GM23338 (cell line): ENCODE measurements around the gene SLC35D1.

ENCODE experiments used
- EZH2 ChIP-seq: fragments of 200-600 bp; sonication (generic); IDR thresholded peaks from one replicate; pipeline ENCODE4 v1.8.0; 2017; ENCODE audit warnings: antibody characterized with exemption, mild to moderate bottlenecking, low read depth; ENCODE audit not compliant: unreplicated experiment
- EZH2phosphoT487 ChIP-seq: fragments of 200-600 bp; sonication (generic); IDR thresholded peaks from one replicate; pipeline ENCODE4 v1.8.1; 2018; ENCODE audit warnings: antibody characterized with exemption; ENCODE audit not compliant: unreplicated experiment
- JUNB ChIP-seq: IDR thresholded peaks from one replicate; pipeline ENCODE4 v1.6.1; 2016; ENCODE audit warnings: antibody characterized with exemption; ENCODE audit not compliant: unreplicated experiment
- POLR2AphosphoS5 ChIP-seq: IDR thresholded peaks from 2 replicates; pipeline ENCODE4 v1.6.1; 2016; ENCODE audit warnings: antibody characterized with exemption, low read depth
- ZNF114 ChIP-seq: fragments of 250-450 bp; sonication (Bioruptor Pico); IDR thresholded peaks from 2 replicates; pipeline ENCODE4 v1.5.0; 2020; ENCODE audit warnings: mild to moderate bottlenecking, moderate library complexity
- ZNF331 ChIP-seq: fragments of 250-450 bp; sonication (Bioruptor Pico); IDR thresholded peaks from 2 replicates; pipeline ENCODE4 v1.5.0; 2020; ENCODE audit warnings: low read depth, mild to moderate bottlenecking, moderate library complexity
- TF ChIP-seq, protein P1 (sequence below), 2 experiments: fragments of 200-600 bp in 1 of 2; sonication (generic) in 1 of 2; conservative IDR thresholded peaks; 2 replicates each; pipeline versions ENCODE4 v1.5.1 to v1.6.1; 2016 to 2017; ENCODE audit warnings: antibody characterized with exemption in 2 of 2, low read depth in 2 of 2, mild to moderate bottlenecking in 2 of 2, moderate library complexity in 1 of 2
- TF ChIP-seq, protein P2 (sequence below): fragments of 250-450 bp; sonication (Bioruptor Pico); IDR thresholded peaks from 2 replicates; pipeline ENCODE4 v1.5.0; 2020; ENCODE audit warnings: mild to moderate bottlenecking, moderate library complexity
- TF ChIP-seq, protein P3 (sequence below): IDR thresholded peaks from one replicate; pipeline ENCODE4 v1.6.1; 2018; ENCODE audit warnings: antibody characterized with exemption; ENCODE audit not compliant: unreplicated experiment

- TF ChIP-seq, protein P1, sequence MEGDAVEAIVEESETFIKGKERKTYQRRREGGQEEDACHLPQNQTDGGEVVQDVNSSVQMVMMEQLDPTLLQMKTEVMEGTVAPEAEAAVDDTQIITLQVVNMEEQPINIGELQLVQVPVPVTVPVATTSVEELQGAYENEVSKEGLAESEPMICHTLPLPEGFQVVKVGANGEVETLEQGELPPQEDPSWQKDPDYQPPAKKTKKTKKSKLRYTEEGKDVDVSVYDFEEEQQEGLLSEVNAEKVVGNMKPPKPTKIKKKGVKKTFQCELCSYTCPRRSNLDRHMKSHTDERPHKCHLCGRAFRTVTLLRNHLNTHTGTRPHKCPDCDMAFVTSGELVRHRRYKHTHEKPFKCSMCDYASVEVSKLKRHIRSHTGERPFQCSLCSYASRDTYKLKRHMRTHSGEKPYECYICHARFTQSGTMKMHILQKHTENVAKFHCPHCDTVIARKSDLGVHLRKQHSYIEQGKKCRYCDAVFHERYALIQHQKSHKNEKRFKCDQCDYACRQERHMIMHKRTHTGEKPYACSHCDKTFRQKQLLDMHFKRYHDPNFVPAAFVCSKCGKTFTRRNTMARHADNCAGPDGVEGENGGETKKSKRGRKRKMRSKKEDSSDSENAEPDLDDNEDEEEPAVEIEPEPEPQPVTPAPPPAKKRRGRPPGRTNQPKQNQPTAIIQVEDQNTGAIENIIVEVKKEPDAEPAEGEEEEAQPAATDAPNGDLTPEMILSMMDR (conservative IDR thresholded peaks at IDR 0.05; ENCODE audit: low read depth in 2 of 2) = no peak
- TF ChIP-seq, protein P2, sequence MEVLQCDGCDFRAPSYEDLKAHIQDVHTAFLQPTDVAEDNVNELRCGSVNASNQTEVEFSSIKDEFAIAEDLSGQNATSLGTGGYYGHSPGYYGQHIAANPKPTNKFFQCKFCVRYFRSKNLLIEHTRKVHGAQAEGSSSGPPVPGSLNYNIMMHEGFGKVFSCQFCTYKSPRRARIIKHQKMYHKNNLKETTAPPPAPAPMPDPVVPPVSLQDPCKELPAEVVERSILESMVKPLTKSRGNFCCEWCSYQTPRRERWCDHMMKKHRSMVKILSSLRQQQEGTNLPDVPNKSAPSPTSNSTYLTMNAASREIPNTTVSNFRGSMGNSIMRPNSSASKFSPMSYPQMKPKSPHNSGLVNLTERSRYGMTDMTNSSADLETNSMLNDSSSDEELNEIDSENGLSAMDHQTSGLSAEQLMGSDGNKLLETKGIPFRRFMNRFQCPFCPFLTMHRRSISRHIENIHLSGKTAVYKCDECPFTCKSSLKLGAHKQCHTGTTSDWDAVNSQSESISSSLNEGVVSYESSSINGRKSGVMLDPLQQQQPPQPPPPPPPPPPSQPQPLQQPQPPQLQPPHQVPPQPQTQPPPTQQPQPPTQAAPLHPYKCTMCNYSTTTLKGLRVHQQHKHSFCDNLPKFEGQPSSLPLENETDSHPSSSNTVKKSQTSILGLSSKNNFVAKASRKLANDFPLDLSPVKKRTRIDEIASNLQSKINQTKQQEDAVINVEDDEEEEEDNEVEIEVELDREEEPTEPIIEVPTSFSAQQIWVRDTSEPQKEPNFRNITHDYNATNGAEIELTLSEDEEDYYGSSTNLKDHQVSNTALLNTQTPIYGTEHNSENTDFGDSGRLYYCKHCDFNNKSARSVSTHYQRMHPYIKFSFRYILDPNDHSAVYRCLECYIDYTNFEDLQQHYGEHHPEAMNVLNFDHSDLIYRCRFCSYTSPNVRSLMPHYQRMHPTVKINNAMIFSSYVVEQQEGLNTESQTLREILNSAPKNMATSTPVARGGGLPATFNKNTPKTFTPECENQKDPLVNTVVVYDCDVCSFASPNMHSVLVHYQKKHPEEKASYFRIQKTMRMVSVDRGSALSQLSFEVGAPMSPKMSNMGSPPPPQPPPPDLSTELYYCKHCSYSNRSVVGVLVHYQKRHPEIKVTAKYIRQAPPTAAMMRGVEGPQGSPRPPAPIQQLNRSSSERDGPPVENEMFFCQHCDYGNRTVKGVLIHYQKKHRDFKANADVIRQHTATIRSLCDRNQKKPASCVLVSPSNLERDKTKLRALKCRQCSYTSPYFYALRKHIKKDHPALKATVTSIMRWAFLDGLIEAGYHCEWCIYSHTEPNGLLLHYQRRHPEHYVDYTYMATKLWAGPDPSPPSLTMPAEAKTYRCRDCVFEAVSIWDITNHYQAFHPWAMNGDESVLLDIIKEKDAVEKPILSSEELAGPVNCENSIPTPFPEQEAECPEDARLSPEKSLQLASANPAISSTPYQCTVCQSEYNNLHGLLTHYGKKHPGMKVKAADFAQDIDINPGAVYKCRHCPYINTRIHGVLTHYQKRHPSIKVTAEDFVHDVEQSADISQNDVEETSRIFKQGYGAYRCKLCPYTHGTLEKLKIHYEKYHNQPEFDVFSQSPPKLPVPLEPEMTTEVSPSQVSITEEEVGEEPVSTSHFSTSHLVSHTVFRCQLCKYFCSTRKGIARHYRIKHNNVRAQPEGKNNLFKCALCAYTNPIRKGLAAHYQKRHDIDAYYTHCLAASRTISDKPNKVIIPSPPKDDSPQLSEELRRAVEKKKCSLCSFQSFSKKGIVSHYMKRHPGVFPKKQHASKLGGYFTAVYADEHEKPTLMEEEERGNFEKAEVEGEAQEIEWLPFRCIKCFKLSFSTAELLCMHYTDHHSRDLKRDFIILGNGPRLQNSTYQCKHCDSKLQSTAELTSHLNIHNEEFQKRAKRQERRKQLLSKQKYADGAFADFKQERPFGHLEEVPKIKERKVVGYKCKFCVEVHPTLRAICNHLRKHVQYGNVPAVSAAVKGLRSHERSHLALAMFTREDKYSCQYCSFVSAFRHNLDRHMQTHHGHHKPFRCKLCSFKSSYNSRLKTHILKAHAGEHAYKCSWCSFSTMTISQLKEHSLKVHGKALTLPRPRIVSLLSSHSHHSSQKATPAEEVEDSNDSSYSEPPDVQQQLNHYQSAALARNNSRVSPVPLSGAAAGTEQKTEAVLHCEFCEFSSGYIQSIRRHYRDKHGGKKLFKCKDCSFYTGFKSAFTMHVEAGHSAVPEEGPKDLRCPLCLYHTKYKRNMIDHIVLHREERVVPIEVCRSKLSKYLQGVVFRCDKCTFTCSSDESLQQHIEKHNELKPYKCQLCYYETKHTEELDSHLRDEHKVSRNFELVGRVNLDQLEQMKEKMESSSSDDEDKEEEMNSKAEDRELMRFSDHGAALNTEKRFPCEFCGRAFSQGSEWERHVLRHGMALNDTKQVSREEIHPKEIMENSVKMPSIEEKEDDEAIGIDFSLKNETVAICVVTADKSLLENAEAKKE (CRISPR knock-in tag) = no peak
- TF ChIP-seq, protein P3, sequence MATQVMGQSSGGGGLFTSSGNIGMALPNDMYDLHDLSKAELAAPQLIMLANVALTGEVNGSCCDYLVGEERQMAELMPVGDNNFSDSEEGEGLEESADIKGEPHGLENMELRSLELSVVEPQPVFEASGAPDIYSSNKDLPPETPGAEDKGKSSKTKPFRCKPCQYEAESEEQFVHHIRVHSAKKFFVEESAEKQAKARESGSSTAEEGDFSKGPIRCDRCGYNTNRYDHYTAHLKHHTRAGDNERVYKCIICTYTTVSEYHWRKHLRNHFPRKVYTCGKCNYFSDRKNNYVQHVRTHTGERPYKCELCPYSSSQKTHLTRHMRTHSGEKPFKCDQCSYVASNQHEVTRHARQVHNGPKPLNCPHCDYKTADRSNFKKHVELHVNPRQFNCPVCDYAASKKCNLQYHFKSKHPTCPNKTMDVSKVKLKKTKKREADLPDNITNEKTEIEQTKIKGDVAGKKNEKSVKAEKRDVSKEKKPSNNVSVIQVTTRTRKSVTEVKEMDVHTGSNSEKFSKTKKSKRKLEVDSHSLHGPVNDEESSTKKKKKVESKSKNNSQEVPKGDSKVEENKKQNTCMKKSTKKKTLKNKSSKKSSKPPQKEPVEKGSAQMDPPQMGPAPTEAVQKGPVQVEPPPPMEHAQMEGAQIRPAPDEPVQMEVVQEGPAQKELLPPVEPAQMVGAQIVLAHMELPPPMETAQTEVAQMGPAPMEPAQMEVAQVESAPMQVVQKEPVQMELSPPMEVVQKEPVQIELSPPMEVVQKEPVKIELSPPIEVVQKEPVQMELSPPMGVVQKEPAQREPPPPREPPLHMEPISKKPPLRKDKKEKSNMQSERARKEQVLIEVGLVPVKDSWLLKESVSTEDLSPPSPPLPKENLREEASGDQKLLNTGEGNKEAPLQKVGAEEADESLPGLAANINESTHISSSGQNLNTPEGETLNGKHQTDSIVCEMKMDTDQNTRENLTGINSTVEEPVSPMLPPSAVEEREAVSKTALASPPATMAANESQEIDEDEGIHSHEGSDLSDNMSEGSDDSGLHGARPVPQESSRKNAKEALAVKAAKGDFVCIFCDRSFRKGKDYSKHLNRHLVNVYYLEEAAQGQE = no peak
- TF ChIP-seq EZH2 (no peak), ZNF331 (CRISPR knock-in tag) (no peak), EZH2phosphoT487 (no peak), POLR2AphosphoS5 (no peak), ZNF114 (CRISPR knock-in tag) (no peak), JUNB (no peak)
Measured at GRCh38 chr1:67051196-67051595, 2.8 kb downstream of the SLC35D1 start.
